GM19193 (cell line): ENCODE data around the gene ACSF3.

Experiments
- POLR2A ChIP-seq: IDR thresholded peaks from 4 replicates; pipeline ENCODE4 v1.6.1; 2011; ENCODE audit not compliant: insufficient read depth, insufficient read length; ENCODE audit errors: extremely low read depth

Gene ACSF3

DNA sequence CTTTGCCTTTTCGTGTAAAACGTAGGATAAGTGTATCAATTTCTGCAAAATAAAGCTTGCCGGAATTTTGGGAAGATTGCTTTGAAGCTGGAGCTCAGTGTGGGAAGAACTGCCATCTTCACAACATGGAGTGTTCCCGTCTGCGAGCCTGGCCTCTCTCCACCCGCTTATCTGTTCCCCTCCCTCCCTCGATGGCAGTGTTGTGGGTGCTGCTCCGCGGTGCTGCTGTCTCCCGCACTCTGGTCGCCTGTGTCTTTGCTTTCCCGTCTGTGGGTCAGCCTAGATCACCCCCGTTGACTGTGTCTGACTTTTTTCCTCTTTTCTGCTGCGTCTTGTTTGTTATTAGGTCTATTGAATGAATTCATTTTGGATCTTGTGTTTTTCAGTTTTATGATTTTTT, 17.0 kb downstream of the ACSF3 start:
- TF ChIP-seq POLR2A = no peak

DNA sequence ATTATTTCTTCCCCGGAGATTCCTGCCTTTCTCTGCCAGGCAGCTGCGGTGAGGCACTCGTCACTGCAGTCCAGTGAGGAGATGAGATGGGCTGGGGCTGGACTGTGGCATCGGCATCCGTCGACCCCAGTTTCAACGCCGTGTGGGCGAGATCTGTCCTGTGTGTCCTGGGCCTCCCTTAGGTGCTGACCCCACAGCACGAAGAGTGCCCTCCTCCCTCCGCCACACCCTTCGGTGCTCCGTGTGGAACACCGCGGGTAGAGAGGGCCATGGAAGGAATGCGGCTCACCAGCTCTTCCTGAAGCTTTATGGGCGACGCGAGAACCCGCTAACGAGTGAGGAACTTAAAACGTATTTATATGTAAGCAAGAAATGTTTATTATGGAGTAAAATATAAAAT, 17.6 kb downstream of the ACSF3 start:
- TF ChIP-seq POLR2A = no peak

DNA sequence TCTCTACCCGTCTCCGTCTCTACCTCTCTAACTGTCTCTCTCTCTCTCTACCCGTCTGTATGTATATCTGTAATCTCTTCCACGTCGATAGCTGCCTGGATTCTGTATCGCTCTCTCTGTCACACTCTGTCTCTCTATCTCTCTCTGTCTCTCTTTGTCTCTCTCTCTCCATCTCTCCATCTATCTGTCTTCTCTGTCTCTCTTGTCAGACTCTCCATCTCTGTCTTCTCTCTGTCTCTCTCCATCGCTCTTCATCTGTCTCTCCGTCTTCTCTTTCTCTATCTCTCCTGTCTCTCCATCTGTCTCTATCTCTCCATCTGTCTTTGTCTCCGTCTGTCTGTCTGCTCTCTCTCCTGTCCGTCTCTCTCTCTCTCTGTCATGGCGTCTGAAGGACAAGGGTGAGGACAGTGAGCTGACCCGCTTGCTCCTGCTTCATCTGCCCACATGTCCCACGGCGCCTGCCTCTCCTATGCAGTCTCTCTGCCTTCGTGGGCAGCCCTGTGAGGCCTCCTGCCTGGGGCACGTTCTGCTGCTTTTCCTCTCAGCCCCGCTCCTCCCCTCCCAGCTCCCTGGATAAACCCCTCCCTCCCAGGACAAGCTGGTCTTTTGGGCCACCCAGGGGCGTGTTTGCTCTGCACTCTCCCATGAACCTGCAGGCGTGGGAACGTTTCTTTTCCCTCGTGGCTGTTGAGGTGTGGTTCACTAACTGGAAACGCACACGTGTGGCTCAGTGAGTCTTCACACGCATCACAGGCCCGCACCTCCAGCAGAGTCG, 18.9 kb downstream of the ACSF3 start:
- no peak for TF ChIP-seq POLR2A

DNA sequence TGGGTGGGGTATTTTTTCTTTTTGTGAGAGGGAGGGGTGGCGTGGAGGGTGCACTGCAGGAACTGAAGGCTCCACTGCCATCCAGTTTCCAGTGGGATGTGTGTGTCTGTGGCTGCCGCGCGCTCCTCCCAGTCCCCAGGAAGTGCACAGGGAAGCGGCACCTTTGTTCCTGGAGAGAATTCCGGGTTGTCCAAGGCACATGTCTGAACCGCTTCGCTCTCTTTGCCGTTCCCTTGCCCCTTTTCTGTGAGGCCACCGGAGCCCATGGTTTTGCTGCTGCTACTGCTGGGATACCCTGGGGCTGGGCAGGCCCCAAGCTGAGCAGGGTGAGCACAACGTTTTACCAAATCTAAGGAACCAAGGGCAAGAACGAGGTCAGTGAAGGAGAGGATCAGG, 19.5 kb downstream of the ACSF3 start:
- no peak for TF ChIP-seq POLR2A

DNA sequence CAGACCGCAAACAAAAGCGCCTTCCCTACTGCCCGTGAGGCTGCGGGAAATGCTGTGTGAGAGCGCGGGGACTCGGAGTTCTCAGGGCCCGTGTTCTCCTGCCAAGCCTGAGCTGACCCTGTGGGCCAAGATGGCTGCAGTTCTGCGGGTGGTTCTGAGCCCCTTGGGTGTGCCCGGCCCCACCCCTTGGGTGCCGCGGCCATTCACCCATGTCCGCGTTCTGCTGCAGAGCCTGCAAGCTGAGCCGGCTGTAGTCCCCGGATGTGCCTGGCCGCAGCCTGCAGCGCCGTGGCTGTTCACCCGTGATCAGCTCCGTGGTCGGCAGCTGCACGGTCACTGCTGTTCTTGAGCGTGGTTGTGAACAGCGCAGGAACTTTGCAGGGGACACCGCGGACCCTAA, 20.0 kb downstream of the ACSF3 start:
- TF ChIP-seq POLR2A = no peak

DNA sequence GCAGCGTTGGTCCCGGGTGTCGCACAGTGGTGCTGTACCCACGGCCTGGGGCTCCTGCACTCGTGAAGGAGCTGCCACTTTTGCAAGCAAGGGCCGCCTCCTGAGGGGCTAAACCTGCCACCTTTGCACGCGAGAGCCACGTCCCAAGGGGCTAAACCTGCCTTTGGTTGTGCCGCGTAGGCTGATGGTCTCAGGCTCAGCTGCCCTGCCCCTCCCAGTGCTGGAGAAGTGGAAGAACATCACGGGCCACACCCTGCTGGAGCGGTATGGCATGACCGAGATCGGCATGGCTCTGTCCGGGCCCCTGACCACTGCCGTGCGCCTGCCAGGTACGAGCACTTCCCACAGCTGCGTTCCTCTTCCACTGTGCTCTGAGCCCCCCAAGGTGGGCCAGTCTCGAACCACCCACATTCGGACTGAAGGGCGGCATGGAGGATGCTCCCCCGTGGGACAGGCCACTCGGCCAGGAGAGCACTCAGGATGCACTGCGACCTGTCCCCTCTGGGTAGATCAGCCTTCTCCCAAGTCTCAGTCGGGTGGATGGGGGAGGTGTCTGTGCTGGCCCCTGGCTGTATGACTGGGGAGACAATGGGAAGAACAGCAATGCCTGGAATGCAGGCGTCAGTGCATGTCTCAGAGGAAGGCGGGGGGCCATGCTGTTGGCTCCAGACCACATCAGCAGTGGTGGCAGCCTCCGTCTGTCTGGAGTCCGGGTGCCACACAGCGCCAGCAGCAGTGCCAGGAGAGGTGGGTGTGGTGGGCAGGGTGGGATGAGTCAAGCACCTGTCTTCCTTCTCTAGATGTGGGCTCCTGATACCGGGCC, 20.7 kb downstream of the ACSF3 start:
- no peak for TF ChIP-seq POLR2A

DNA sequence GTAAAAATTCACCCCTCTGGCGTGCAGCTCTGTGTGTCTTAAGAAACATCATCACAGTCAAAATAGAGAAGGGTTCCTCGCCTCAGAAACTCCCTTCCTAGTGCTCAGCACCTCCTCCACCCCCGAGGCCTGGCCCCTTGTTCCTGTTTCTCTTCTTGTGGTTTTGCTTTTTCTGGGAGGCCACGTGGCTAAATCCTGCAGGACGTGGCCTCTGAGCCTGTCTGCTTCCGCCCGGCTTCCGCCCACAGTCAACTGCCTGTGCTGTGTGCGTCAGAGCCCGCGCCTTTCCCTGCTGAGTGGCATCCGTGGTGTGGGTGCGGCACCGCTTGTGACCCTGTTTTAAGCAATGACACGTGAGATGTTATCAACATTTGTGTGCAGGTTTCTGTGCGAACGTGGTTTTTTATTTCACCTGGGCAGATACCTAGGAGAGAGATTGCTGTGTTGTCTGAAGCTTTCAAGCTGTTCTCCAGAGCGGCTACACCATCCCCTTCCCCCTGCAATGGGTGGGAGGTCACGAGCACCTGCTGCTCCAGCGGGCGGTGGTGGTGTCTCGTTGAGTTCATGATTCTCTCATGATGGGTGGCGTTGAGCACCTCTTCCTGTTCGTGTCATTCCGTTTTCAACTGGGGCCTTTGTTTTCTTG, 21.7 kb downstream of the ACSF3 start:
- TF ChIP-seq POLR2A = peak; percentile 36

DNA sequence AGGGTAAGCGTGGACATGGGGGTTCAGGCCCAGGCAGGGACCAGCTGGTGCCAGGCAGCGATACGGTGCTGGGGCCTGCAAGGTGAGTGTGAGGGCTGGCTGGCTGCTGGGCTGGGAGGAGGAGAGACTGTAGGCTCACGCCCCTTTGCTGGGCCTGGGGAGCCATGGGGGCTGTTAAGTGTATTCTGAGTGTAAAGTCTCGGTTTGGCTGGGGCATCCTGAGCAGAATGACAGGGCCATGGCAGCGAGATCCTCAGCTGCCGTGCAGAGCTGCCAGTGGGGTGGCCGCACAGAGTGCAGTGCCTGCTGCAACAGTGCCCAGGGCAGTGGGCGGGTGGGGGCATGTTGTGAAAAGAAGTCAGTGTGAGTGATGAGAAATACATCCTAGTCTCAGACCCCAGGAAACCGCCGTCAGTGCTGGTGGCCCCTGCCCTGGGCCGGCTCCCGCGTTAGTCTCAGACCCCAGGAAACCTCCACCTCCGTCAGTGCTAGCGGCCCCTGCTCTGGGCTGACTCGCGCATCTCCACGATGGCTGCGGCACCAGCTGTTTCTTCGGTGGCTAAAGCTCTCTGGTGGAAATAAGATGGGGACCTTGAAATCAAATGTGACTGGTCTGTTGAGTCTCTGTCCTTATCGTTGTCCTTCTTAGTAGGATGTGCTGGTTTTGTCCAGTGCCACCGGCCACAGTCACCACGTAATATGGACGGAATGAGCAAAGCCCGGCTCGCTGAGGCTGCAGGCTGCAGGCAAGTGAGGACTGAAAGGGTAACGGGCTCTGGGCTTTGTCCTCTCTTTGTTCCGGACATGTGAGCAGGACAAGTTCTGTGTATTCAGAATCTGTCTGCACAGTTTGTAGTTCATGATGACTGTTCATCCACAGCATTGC, 22.9 kb downstream of the ACSF3 start:
- no peak for TF ChIP-seq POLR2A

DNA sequence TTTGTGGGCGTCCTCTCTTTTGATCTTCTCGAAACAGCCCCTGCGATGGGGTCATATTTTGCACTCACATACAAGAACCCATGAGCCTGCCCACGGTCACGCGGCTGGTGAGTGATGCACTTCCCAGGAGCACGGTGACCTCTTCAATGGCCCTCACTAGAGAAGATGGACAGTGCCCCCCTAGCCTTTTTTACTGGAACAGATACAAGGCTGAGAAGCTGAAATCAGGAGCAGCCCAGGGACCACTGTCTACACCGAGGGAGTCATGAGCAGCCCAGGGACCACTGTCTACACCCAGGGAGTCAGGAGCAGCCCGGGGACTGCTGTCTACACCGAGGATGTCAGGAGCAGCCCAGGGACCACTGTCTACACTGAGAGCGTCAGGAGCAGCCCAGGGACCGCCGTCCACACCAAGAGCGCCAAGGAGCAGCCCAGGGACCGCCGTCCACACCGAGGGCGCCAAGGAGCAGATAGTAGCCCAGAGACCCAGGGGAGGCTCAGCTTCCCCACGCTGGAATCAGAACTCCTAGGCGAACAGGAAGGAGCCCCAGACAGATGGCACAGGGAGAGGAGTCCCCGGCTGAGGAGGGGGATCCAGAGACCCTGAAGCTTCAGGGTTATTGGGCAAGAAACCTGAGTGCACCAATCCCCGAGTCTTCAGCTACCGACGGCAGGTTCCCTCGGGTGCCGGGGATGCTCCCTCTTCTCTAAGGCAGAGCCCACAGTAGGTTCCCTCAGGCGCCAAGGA, 23.7 kb downstream of the ACSF3 start:
- no peak for TF ChIP-seq POLR2A

DNA sequence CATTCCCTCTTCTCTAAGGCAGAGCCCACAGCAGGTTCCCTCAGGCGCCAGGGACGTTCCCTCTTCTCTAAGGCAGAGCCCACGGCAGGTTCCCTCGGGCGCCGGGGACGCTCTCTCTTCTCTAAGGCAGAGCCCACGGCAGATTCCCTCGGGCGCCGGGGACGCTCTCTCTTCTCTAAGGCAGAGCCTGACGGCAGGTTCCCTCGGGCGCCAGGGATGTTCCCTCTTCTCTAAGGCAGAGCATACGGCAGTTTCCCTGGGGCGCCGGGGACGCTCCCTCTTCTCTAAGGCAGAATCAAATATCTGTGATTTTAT, 24.3 kb downstream of the ACSF3 start:
- TF ChIP-seq POLR2A = no peak

DNA sequence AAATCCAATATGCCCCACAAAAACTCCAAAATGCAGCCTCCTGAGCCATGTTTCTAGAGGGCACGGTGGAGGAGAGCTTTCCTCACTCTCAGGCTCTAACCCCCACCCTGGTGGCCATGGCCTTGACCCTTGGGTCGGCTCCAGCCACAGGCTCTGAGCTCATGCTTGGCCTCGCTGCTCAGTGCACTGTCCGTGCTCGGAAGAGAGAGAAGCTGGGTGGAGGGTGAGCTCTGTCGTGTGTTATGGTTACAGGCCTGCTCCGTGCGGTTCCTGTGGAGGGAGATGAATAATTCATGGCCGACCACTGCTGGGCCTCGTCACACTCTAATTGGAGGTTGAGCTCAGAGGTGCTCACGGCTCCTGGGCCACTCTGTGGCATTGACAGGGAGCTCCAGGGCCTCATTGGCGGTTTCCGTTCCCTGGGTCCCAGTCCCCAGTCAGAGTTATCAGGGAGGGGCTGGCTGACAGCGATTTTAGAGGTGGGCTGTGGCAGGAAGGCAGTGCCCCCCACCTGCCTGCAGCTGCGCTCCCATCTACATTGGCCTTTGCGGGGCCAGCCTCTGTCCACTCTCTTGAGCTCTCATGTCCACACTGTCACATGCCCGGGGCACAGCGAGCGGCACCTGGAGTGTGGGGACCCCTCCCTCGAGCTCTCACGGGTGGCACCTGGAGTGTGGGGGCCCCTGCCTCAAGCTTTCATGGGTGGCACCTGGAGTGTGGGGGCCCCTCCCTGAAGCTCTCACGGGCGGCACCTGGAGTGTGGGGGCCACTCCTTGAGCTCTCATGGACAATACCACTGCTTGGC, 24.9 kb downstream of the ACSF3 start:
- TF ChIP-seq POLR2A = no peak

DNA sequence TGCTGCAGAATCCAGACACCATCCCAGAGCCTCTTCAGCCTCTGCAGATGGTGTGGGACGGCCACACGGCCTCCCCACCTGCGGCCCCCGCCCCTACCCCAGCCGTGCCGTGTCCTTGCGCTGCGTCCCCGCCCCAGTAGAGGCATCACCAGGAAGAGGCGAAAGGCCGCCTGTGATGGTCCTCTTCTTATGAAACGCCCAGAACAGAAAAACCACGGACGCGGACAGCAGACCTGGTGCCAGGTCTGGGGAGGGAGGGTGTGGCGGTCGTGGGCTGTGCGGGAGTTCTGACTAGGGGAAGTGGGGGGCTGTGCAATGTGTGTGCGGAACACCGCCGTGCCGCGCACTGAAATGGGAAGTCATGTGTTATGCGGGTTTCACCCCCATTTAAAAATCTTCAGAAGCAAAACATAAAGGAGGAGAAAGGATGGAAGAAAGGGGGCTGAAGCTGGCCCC, 25.5 kb downstream of the ACSF3 start:
- no peak for TF ChIP-seq POLR2A

DNA sequence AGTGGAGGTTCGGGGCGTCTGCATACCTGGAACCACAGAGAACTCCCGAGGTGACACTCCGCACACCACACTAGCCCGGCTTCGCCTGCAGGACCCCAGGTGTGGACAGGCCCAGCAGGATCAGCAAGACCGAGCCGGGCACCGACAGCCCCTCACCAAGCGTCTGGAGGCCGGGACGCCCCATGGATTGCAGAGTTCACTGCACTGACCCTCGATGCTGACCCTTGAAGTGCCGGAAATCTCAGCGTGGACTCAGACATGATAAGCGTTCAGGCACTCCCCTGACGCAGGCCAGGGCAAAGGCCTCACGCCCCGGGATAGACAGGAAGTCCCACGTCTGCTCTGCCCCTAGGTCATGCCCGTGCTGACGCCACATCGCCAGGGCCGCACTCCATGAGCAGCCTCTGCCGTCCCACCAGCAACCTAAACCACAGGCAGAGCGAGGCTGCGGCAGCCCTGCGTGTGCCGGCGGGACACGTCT, 26.0 kb downstream of the ACSF3 start:
- no peak for TF ChIP-seq POLR2A
